ENCODE measurements around the gene MC4R.

Gene MC4R

DNA sequence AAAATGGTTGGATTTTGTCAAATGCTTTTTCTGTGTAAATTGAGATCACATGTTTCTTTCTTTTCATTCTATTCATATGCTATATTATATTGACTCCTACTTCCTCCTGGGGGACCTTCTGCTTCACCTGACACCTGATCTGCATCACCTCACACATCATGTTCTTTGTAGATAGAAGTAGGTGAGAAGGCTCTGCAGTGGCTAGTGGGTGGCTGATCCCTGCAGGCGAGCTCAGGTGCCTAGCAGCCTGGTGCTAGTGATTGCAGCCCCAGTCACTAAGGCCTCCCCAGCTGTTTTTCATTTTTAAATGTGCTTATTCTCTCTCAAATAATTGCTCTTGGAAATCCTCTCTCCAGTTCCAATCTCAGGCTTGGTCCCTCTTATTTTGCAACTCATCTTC is 33.6 kb downstream of the MC4R start:
- Histone ChIP-seq H3K4me2 (ENCODE audit: low read depth, low read length, poor library complexity, severe bottlenecking) (no peak overlapping the region), H3K9me2 (replicated peaks; ENCODE audit: insufficient read depth, low read length) (0 out of 2 replicates have a peak, but pooled peaks cover 3% of the 10 kb centered on the region), H3F3A (ENCODE audit: insufficient read depth) (no peaks in the 10 kb centered on the region), H3K27me3 (ENCODE audit: low read length) (no peaks in the 10 kb centered on the region), H3K9me3 (ENCODE audit: insufficient read depth, low read length) (no peaks in the 10 kb centered on the region), H3K4me3 (ENCODE audit: insufficient read depth, low read length, poor library complexity, severe bottlenecking) (no peak overlapping the region), H3K36me3 (ENCODE audit: low read length) (no peaks in the 10 kb centered on the region), H2AFZ (ENCODE audit: low read depth, low read length, severe bottlenecking) (no peak overlapping the region), H3K79me2 (ENCODE audit: insufficient read depth, low read length) (no peaks in the 10 kb centered on the region), H4K20me1 (ENCODE audit: low read depth, low read length) (no peaks in the 10 kb centered on the region), H3K9ac (ENCODE audit: low read length) (no peak overlapping the region), H3K27ac (ENCODE audit: low read depth, low read length) (no peak overlapping the region)
- TF ChIP-seq, protein P1, sequence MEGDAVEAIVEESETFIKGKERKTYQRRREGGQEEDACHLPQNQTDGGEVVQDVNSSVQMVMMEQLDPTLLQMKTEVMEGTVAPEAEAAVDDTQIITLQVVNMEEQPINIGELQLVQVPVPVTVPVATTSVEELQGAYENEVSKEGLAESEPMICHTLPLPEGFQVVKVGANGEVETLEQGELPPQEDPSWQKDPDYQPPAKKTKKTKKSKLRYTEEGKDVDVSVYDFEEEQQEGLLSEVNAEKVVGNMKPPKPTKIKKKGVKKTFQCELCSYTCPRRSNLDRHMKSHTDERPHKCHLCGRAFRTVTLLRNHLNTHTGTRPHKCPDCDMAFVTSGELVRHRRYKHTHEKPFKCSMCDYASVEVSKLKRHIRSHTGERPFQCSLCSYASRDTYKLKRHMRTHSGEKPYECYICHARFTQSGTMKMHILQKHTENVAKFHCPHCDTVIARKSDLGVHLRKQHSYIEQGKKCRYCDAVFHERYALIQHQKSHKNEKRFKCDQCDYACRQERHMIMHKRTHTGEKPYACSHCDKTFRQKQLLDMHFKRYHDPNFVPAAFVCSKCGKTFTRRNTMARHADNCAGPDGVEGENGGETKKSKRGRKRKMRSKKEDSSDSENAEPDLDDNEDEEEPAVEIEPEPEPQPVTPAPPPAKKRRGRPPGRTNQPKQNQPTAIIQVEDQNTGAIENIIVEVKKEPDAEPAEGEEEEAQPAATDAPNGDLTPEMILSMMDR (IDR thresholded peaks at IDR 0.05; ENCODE audit: insufficient read depth, low read length, poor library complexity, severe bottlenecking): no peak
- TF ChIP-seq EZH2phosphoT487 (conservative IDR thresholded peaks at IDR 0.05; ENCODE audit: low read length): no peak

DNA sequence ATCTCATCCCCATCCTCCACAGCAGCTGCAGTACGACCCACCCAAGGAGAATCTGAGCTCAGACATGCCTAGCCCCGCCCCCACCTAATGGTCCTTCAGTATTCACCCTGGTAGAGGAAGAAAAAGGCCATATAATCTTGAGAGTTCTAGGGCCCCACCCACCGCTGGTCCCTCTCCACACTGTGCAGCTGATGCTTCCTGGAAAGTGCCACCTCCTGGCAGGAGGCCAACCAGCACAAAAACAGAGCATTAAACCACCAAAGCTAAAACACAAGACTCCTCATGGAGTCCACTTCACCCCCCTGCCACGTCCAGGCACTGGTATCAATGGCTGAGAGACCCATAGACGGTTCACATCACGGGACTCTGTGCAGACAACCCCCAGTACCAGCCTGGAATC is 40.7 kb downstream of the MC4R start:
- no peak overlapping the region for H3K27ac ChIP-seq (ENCODE audit: low read depth, low read length)
- H3F3A ChIP-seq (ENCODE audit: insufficient read depth): no peaks in the 10 kb centered on the region
- no peaks in the 10 kb centered on the region for H3K79me2 ChIP-seq (ENCODE audit: insufficient read depth, low read length)
- no peak overlapping the region for H3K4me3 ChIP-seq (ENCODE audit: insufficient read depth, low read length, poor library complexity, severe bottlenecking)
- TF ChIP-seq, protein P1 (IDR thresholded peaks at IDR 0.05; ENCODE audit: insufficient read depth, low read length, poor library complexity, severe bottlenecking): no peak
- TF ChIP-seq EZH2phosphoT487 (conservative IDR thresholded peaks at IDR 0.05; ENCODE audit: low read length): no peak
- no peaks in the 10 kb centered on the region for H3K27me3 ChIP-seq (ENCODE audit: low read length)
- H2AFZ ChIP-seq (ENCODE audit: low read depth, low read length, severe bottlenecking): no peak overlapping the region
- H3K9me3 ChIP-seq (ENCODE audit: insufficient read depth, low read length): no peaks in the 10 kb centered on the region
- no peaks in the 10 kb centered on the region for H3K9me2 ChIP-seq (replicated peaks; ENCODE audit: insufficient read depth, low read length)
- no peaks in the 10 kb centered on the region for H4K20me1 ChIP-seq (ENCODE audit: low read depth, low read length)
- no peak overlapping the region for H3K9ac ChIP-seq (ENCODE audit: low read length)
- H3K4me2 ChIP-seq (ENCODE audit: low read depth, low read length, poor library complexity, severe bottlenecking): no peak overlapping the region
- H3K36me3 ChIP-seq (ENCODE audit: low read length): no peaks in the 10 kb centered on the region

DNA sequence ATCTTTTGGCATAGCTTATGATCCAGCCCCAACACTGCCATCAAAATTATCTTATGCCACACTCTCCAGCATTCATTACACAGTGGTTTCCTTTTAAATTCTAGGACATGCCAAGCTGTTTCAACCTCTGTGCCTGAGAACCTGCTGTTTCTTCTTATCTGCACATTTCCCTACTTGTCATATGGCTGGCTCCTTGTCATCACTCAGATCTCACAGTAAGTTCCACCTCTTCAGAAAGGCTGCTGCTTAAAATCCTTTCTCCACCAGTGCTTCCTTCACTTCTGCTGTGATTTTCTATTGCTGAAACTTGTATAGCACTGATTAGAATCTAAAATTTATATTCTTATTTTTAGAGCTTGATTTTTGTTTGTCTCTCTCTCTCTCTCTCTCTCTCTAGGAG is 43.4 kb downstream of the MC4R start:
- Histone ChIP-seq H3K27ac (ENCODE audit: low read depth, low read length) (no peak overlapping the region), H4K20me1 (ENCODE audit: low read depth, low read length) (no peaks in the 10 kb centered on the region), H3K27me3 (ENCODE audit: low read length) (no peaks in the 10 kb centered on the region), H3K36me3 (ENCODE audit: low read length) (no peaks in the 10 kb centered on the region), H3K4me2 (ENCODE audit: low read depth, low read length, poor library complexity, severe bottlenecking) (no peak overlapping the region), H3K79me2 (ENCODE audit: insufficient read depth, low read length) (no peaks in the 10 kb centered on the region), H3F3A (ENCODE audit: insufficient read depth) (no peaks in the 10 kb centered on the region), H3K4me3 (ENCODE audit: insufficient read depth, low read length, poor library complexity, severe bottlenecking) (no peak overlapping the region), H3K9me2 (replicated peaks; ENCODE audit: insufficient read depth, low read length) (no peaks in the 10 kb centered on the region), H2AFZ (ENCODE audit: low read depth, low read length, severe bottlenecking) (no peak overlapping the region), H3K9ac (ENCODE audit: low read length) (no peak overlapping the region), H3K9me3 (ENCODE audit: insufficient read depth, low read length) (peaks cover 4% of the 10 kb centered on the region; the same call in 1 of the 2 replicates)
- TF ChIP-seq, protein P1 (IDR thresholded peaks at IDR 0.05; ENCODE audit: insufficient read depth, low read length, poor library complexity, severe bottlenecking): no peak
- no peak for TF ChIP-seq EZH2phosphoT487 (conservative IDR thresholded peaks at IDR 0.05; ENCODE audit: low read length)
